Adrenal gland (tissue), 12 donors: ENCODE measurements around the gene MGME1. TPM values are rescaled to one million over a fixed set of nuclear protein-coding genes. Genes with fewer than 3 reads are reported as not detected.

Experiments
- DNase-seq, 7 donors: peaks; one replicate each; pipeline ENCODE4 v3.0.0-alpha.2; 2019 to 2020
- H3K27ac ChIP-seq, 5 donors: fragments of 200-600 bp; sonication (generic) in 4 of 5; 1 replicate in 3 of 5; 2 replicates in 2 of 5; pipeline versions ENCODE4 v1.5.1 to v1.8.0; 2016 to 2020; ENCODE audit warnings: mild to moderate bottlenecking in 1 of 5
- H3K27me3 ChIP-seq: fragments of 200-600 bp; 2 replicates; pipeline ENCODE4 v1.8.0; 2021
- H3K36me3 ChIP-seq, 2 donors: fragments of 200-600 bp; replicated peaks in 1 of 2; 1 replicate in 1 of 2; 2 replicates in 1 of 2; pipeline versions ENCODE4 v1.5.1 to v1.8.0; 2018 to 2022
- H3K4me1 ChIP-seq, 2 donors: fragments of 200-600 bp; replicated peaks in 1 of 2; 1 replicate in 1 of 2; 2 replicates in 1 of 2; pipeline versions ENCODE4 v1.5.1 to v1.8.0; 2018 to 2021
- H3K4me3 ChIP-seq, 4 donors: fragments of 200-600 bp; sonication (generic) in 3 of 4; one replicate each; pipeline ENCODE4 v1.5.1; 2016 to 2018
- H3K9me3 ChIP-seq, 3 donors: fragments of 200-600 bp; sonication (generic) in 1 of 3; replicated peaks in 1 of 3; 1 replicate in 2 of 3; 2 replicates in 1 of 3; pipeline versions ENCODE4 v1.5.1 to v1.8.0; 2016 to 2021
- POLR2A ChIP-seq, 2 donors: fragments of 450-650 bp; IDR thresholded peaks; one replicate each; pipeline ENCODE4 v1.6.1; 2017; ENCODE audit warnings: antibody characterized with exemption in 2 of 2, mild to moderate bottlenecking in 2 of 2, moderate library complexity in 1 of 2
- WGBS, 4 donors: extraction: QIAGEN DNeasy Blood & Tissue Kit in 2 of 4; methylation state at CpG; one replicate each; pipeline versions ENCODE4 v1.1.5 to v1.1.7; 2013 to 2017; 5-methylcytosine and 5-hydroxymethylcytosine counted together
- intact Hi-C, 2 donors: fragments of 100-400 bp; cut with DNase I; formaldehyde crosslinking; loops; one replicate each; pipeline versions ENCODE4 v1.14.1 to v1.15.0; 2022 to 2023
- polyA plus RNA-seq, 3 donors: library from polyadenylated mRNA; stranded (reverse); fragments of 200-250 nt in 2 of 3; fragments of 350-450 nt in 1 of 3; fragmentation: Illumina TruSeq in 1 of 3; extraction: RNeasy Lipid Tissue Mini Kit (QIAGEN cat#74804) in 1 of 3; gene quantifications; one replicate each; pipeline ENCODE4 v1.2.3, GENCODE V29; 2013 to 2014
- total RNA-seq, 9 donors: library from RNA; depleted of rRNA in 4 of 9; stranded (reverse); fragments of >200 nt in 4 of 9; fragments of 120-200 nt in 1 of 9; fragmentation: NEBNext Ultra II Directional in 1 of 9; extraction: Animal tissue kit (Norgen Biotek cat#: 25700) in 1 of 9; gene quantifications; one replicate each; pipeline versions ENCODE4 v1.1.0 to v1.2.4, GENCODE V29; 2013 to 2023
- TF ChIP-seq, protein P1 (sequence below), 6 experiments: fragments of 450-650 bp in 4 of 6; fragments of 200-600 bp in 2 of 6; sonication (generic) in 1 of 6; IDR thresholded peaks; 1 replicate in 5 of 6; 2 replicates in 1 of 6; pipeline versions ENCODE4 v1.5.1 to v1.8.0; 2016 to 2021; ENCODE audit warnings: antibody characterized with exemption in 6 of 6, mild to moderate bottlenecking in 2 of 6, moderate library complexity in 1 of 6
- donor health status: healthy with polysubstance abuse.
- donor health status: Bipolar disorder and iron deficiency.
- donor health status: DM: yes; HTN: yes; CAD: no.
- donor health status: DM: no; HTN: no; CAD: no.
- donor health status: DM: no; HTN: no; CAD: no.
- donor health status: DM: yes; HTN: yes; CAD: no.

The MGME1 gene
- total and polyA plus RNA-seq, 12 donors = 11.0 to 30.0 (median 20.5) TPM

DNA sequence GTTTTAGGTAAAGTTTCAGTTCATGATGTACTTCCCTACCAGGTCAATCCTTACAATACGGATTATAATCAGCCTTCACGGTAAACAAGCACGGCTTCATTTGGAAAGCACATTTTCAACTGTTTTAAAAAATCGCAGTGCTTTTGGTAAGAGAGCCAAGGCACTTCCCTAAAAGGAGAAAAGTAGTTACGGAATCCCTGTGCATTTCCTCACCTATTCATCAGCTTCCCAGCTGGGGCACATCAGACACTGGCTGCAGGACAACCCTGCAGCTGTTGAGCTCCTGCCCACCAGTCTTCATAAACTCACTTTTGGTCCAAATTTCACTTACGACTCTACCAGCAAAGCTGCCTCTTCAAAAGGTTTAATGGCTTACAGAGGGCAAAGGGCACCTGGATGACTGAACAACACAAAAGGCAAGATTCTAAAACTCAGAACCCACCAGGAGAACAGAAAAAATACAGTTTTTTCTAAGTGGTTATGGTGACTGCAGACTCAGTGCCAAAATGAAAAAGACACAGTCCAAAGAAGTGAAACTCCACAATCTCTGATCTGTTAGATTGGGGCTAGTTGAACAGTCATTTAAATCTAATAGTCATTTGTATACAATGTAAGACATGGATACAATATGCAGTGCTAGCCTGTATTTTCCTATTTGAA lies 7.8 kb upstream of the MGME1 start:
- H3K27me3 ChIP-seq = no peaks in the 10 kb centered on the region

DNA sequence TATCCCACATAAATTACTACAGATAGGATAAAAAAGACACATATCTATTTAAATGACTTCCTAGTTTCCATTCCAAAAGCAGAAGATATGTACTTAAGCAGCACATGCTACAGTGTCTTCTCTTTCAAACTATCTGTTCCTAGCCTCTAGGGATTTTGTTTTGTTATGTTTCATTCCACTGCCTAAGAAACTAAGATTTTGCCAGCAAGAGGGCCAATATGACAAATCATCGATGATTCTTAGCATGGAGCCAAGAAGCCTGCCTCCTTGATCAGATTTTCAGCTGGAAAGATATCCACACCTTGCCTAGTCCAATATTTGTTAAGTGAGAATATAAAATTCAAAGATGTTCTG lies 7.3 kb upstream of the MGME1 start:
- Histone ChIP-seq H3K4me3 (no peak overlapping the region), H3K27me3 (no peaks in the 10 kb centered on the region), H3K36me3 (peaks cover 0 to under 1% of the 10 kb centered on the region in 2 donors), H3K9me3 (no peaks in the 10 kb centered on the region), H3K4me1 (peaks cover 60 to 92% of the 10 kb centered on the region in 2 donors), H3K27ac (peak overlapping the region; percentile 11 to 99 (median 72))
- TF ChIP-seq POLR2A (IDR thresholded peaks at IDR 0.05) = no peak
- TF ChIP-seq, protein P1, sequence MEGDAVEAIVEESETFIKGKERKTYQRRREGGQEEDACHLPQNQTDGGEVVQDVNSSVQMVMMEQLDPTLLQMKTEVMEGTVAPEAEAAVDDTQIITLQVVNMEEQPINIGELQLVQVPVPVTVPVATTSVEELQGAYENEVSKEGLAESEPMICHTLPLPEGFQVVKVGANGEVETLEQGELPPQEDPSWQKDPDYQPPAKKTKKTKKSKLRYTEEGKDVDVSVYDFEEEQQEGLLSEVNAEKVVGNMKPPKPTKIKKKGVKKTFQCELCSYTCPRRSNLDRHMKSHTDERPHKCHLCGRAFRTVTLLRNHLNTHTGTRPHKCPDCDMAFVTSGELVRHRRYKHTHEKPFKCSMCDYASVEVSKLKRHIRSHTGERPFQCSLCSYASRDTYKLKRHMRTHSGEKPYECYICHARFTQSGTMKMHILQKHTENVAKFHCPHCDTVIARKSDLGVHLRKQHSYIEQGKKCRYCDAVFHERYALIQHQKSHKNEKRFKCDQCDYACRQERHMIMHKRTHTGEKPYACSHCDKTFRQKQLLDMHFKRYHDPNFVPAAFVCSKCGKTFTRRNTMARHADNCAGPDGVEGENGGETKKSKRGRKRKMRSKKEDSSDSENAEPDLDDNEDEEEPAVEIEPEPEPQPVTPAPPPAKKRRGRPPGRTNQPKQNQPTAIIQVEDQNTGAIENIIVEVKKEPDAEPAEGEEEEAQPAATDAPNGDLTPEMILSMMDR (IDR thresholded peaks at IDR 0.05) = no peak
- no peak for DNase-seq
- intact Hi-C loops = no loop called here
- 25 to 43% (median 27%) methylated on average over 1 of the region's 1 CpG for WGBS, 4 donors

More for the DNA sequence above, 7.8 kb upstream of the MGME1 start:
- Histone ChIP-seq H3K36me3 (peaks cover 0 to 6% of the 10 kb centered on the region in 2 donors), H3K27ac (peak overlapping the region; percentile 11 to 99 (median 72)), H3K4me3 (no peak overlapping the region), H3K9me3 (no peaks in the 10 kb centered on the region), H3K4me1 (peaks cover 55 to 87% of the 10 kb centered on the region in 2 donors)
- WGBS, 4 donors = 39 to 61% (median 54%) methylated on average over 6 of the region's 6 CpGs
- DNase-seq = no peak
- TF ChIP-seq POLR2A (IDR thresholded peaks at IDR 0.05) = no peak
- TF ChIP-seq, protein P1 (IDR thresholded peaks at IDR 0.05) = no peak
- intact Hi-C loops = no loop called here

DNA sequence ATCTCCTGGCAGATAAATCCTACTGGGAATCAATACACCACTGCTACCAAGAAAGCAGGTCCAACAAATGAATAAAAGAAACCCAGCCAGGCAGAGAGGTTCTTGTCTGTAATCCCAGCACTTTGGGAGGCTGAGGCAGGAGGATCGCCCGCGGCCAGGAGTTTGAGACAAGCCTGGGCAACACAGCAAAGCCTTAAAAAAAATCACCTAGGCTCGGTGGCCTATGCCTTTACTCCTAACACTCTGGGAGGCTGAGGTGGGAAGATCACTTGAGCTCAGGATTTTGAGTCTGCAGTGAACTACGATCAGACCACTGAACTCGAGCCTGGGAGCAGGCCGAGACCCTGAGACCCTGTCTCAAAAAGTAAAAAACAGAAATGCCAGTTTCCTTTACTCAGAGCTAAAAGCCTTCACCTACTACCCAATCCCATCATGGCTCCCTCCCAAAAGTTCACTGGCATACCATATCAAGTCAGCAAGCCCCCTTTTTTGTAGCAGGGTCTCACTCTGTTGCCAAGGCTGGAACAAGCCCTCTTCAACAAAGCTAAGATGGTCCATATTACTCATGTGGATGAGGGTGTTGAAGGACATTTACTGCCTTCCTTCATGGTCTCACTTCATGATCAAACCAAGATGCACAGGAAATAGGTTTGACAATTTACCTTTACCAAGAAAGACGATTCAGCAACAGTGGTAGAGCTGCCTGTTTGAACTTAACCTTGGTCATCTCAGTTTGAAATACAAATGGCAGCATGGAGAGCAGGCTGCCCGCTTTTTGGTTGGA lies 5.5 kb upstream of the MGME1 start:
- Histone ChIP-seq H3K9me3 (no peaks in the 10 kb centered on the region), H3K4me3 (no peak overlapping the region), H3K27ac (peak overlapping the region; percentile 70 to 99 (median 79)), H3K27me3 (no peaks in the 10 kb centered on the region), H3K4me1 (peaks cover 52 to 83% of the 10 kb centered on the region in 2 donors), H3K36me3 (no peaks in the 10 kb centered on the region)
- DNase-seq = no peak
- no peak for TF ChIP-seq POLR2A (IDR thresholded peaks at IDR 0.05)
- TF ChIP-seq, protein P1 (IDR thresholded peaks at IDR 0.05) = no peak
- intact Hi-C loops = no loop called here
- 76 to 83% (median 79%) methylated on average over 9 of the region's 9 CpGs for WGBS, 4 donors

DNA sequence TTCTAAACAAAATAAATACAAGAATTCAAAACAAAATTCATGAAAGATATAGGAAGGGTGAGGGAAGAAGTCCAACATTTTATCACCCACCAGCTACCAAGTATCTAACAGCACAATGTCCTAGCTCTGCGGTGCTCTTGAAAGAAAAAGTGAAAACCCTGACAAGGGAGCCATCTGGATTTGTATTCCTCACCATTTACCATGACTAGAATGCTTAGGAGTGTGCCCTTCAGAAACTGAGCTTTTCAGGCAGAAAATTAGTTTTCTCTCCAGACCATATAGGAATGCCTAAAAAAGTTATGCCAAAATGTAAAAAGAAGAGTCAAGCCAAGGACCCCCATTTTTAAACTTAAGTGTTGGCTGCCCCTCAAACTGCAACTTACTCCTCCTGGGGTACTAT lies 4.7 kb upstream of the MGME1 start:
- H3K27me3 ChIP-seq = no peaks in the 10 kb centered on the region
- intact Hi-C loops = no loop called here
- H3K4me1 ChIP-seq = peaks cover 44 to 75% of the 10 kb centered on the region in 2 donors
- H3K27ac ChIP-seq = peak overlapping the region in 4 of 5 donors; percentile 70 to 99 (median 79)
- H3K9me3 ChIP-seq = no peaks in the 10 kb centered on the region
- no peak for DNase-seq
- TF ChIP-seq, protein P1 (IDR thresholded peaks at IDR 0.05) = no peak
- no peak for TF ChIP-seq POLR2A (IDR thresholded peaks at IDR 0.05)
- no peaks in the 10 kb centered on the region for H3K36me3 ChIP-seq
- no peak overlapping the region for H3K4me3 ChIP-seq
- 80 to 97% (median 88%) methylated on average over 1 of the region's 1 CpG for WGBS, 4 donors
